GM18505 (cell line): Measurements from ENCODE around the gene PRUNE1.
A peak's percentile ranks its signal among the peaks of the same experiment; 100 is the strongest.

Source experiments
- ATAC-seq: cut with Tn5 transposase; IDR thresholded peaks from one replicate; pipeline ENCODE4 v1.9.1; 2021; ENCODE audit not compliant: unreplicated experiment
- POLR2A ChIP-seq: IDR thresholded peaks from 4 replicates; pipeline ENCODE4 v1.6.1; 2011; ENCODE audit warnings: borderline replicate concordance; ENCODE audit not compliant: insufficient read depth, insufficient read length; ENCODE audit errors: extremely low read depth

The PRUNE1 gene

GRCh38 chr1:151005729-151006319 is 2.4 kb upstream of the PRUNE1 start:
- ATAC-seq: no peak
- no peak for TF ChIP-seq POLR2A

- TF ChIP-seq POLR2A: peak; percentile 42
- no peak for ATAC-seq
Observed at GRCh38 chr1:151006327-151007052, 1.8 kb upstream of the PRUNE1 start, which contains the start of gene MINDY1. TSS of gene MINDY1 (minus strand) at chr1:151006902. CDS start at chr1:151002617, 4,285 bp downstream.

DNA sequence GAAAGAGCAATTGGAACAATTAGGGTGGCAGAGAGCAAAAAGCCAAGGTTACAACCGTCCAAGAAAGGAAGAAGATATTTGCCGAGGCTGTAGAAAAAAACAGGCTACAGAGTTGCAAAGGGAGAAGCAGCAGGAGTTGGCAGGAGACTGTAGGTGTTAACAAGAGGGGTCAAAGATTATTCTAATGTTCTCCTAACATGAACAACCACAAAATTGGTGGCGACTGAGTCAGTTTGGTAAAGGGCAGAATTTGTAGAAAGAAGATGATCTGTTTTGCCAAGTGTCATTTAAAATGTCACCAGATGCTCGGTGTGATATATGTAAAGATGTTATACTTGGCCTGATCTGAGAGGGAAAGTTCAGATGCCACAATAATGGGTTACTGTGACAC is 401 bp upstream of the PRUNE1 start:
- TF ChIP-seq POLR2A: no peak
- no peak for ATAC-seq

GRCh38 chr1:151009206-151009587 is 948 bp downstream of the PRUNE1 start:
- no peak for TF ChIP-seq POLR2A
- ATAC-seq: no peak

DNA sequence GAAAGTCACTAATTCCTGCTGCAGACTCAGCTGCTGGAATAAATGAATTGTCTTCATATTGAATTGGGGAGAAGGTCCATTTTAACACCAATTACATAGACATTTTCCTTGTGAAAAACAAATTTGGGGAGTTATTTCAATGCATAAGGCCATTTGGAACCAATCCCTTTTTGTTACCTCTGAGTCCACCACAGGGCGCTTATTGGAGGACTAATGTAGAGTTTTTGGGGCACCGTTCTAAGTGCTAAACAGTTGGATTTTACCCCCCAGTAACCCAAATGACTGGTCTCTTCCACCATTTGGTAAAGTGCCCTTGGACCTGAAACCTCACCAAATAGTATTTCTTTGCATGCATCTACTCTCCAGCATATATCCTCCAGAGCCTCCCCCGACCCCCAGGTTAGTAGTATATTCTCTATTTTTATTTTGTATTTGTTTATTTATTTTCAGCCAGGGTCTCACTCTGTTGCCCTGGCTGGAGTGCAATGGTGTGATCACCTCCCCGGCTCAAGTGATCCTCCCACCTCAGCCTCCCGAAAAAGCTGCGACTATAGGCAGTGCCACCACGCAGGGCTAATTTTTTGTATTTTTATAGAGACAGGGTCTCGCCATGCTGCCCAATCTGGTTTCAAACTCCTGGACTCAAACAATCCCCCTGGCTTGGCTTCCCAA is 1.6 kb downstream of the PRUNE1 start:
- ATAC-seq: no peak
- TF ChIP-seq POLR2A: no peak

- no peak for ATAC-seq
- no peak for TF ChIP-seq POLR2A
Observed at GRCh38 chr1:151010346-151010726, 2.1 kb downstream of the PRUNE1 start.

- no peak for ATAC-seq
- no peak for TF ChIP-seq POLR2A
Observed at GRCh38 chr1:151011154-151011850, 3.1 kb downstream of the PRUNE1 start.

GRCh38 chr1:151012684-151013471 is 4.6 kb downstream of the PRUNE1 start:
- no peak for TF ChIP-seq POLR2A
- no peak for ATAC-seq

DNA sequence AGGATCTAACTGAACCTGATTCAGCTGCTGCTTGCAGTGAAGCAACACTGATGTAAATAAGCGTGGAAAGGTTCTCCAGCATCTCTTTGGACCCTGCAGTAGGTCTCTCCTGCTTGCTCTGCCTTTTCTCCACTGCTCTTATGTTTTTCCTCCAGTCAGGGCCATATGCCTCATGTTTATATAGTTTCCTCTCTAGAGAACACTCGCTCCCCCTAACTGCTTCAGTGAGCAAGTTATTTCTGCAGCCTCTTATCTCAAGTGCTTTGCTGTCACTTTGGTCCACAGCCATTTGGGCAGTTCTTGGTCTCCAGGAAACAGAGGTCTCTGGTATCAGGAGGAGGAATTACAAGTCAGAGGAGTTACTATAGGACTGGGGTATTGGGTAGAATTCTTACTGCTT is 5.3 kb downstream of the PRUNE1 start:
- no peak for ATAC-seq
- TF ChIP-seq POLR2A: no peak

DNA sequence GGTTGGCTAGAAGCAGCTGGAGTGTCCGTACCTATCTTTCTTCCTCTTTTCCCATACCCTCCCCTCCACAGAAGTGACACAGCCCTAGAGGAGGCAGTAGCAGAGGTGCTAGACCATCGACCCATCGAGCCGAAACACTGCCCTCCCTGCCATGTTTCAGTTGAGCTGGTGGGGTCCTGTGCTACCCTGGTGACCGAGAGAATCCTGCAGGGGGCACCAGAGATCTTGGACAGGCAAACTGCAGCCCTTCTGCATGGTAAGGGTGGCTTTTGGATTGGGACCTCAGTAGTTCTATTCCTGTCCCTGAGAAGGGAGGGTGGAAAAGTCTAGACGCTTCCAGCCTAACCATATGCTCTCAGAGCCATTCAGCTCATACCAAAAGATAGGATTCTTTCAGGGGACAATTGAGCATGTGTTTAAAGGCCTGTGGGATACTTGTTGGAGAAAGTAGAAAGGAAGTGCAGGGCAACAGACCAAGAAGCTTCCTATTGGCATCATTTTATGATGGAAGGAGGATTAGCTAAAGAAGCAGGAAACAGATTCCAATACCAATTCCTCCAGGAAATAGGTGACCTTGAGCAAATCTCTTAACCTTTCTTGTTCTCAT is 16.4 kb downstream of the PRUNE1 start:
- TF ChIP-seq POLR2A: no peak
- ATAC-seq: no peak

DNA sequence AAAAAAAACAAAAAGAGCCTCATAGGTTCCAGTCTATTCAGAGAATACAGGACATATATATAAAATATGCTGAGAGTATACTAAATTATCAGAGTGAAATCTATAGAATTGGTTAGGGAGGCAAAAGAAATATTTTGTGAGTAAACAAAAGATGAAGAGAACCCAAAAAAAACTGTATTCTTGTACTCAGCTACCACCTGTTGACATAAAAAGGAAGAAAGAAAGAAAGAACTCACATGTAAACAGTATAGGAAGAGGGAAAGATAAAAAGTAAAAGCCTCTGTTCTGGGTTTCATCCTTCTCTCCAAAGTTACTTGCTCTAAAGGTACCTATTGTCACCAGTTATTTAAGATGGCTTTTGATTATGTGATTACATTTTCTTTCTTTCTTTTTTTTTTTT is 18.2 kb downstream of the PRUNE1 start:
- ATAC-seq: no peak
- TF ChIP-seq POLR2A: no peak

GRCh38 chr1:151032164-151032563 is 23.9 kb downstream of the PRUNE1 start:
- no peak for ATAC-seq

More at GRCh38 chr1:151032164-151032563, 23.9 kb downstream of the PRUNE1 start:
- TF ChIP-seq POLR2A: no peak
